Naive thymus-derived CD8-positive, alpha-beta T cell (primary cell): ENCODE data around the gene SLC2A1. TPM values are rescaled to one million over a fixed set of nuclear protein-coding genes. Genes with fewer than 3 reads are reported as not detected.
A peak's percentile ranks its signal among the peaks of the same experiment; 100 is the strongest.

Experiments used
- ATAC-seq, 2 donors: fragments of 150-1000 bp; cut with Tn5 transposase in 1 of 2; sonication (Bioruptor Pico), chemical (Tn5 transposase) in 1 of 2; 1 replicate in 1 of 2; 2 replicates in 1 of 2; pipeline ENCODE4 v1.10.0; 2021; ENCODE audit warnings: mild to moderate bottlenecking in 2 of 2, moderate library complexity in 2 of 2
- POLR2A ChIA-PET: fragments of 350-600 bp; sonication (Branson Sonifier 250); formaldehyde crosslinking; loops from one replicate; lab custom pipeline; 2021; ENCODE audit warnings: antibody characterized with exemption; lab: Charles Lee
- DNase-seq, 10 donors: peaks; one replicate each; pipeline versions ENCODE4 v3.0.0 to v3.0.0-alpha.2; 2020 to 2022
- H3K27ac Mint-ChIP-seq, 10 donors: one replicate each; pipeline ENCODE4 v1.8.0; 2020 to 2022; ENCODE audit warnings: mild to moderate bottlenecking in 10 of 10, mixed read lengths in 10 of 10, moderate library complexity in 4 of 10, inconsistent platforms in 1 of 10
- H3K27me3 Mint-ChIP-seq, 5 donors: one replicate each; pipeline ENCODE4 v1.8.0; 2021 to 2022; ENCODE audit warnings: mixed read lengths in 5 of 5
- H3K36me3 Mint-ChIP-seq, 3 donors: one replicate each; pipeline ENCODE4 v1.8.0; 2020 to 2022; ENCODE audit warnings: mixed read lengths in 3 of 3, mild to moderate bottlenecking in 2 of 3, inconsistent platforms in 1 of 3
- H3K4me1 Mint-ChIP-seq, 4 donors: one replicate each; pipeline ENCODE4 v1.8.0; 2021 to 2022; ENCODE audit warnings: mixed read lengths in 4 of 4
- H3K4me3 Mint-ChIP-seq, 10 donors: one replicate each; pipeline ENCODE4 v1.8.0; 2020 to 2022; ENCODE audit warnings: mild to moderate bottlenecking in 10 of 10, mixed read lengths in 10 of 10, moderate library complexity in 6 of 10, inconsistent platforms in 1 of 10
- H3K9me3 Mint-ChIP-seq, 9 donors: one replicate each; pipeline ENCODE4 v1.8.0; 2020 to 2022; ENCODE audit warnings: mixed read lengths in 9 of 9, mild to moderate bottlenecking in 3 of 9, inconsistent platforms in 1 of 9, moderate library complexity in 1 of 9
- polyA plus RNA-seq, 3 donors: library from polyadenylated mRNA; unstranded; fragments of 300-500 nt; fragmentation: Illumina TruSeq; gene quantifications; one replicate each; pipeline ENCODE4 v1.2.3, GENCODE V29; 2021
- total RNA-seq, 8 experiments: library from RNA in 2 of 8; stranded (reverse) in 2 of 8; gene quantifications; one replicate each; pipeline ENCODE4 v1.2.3 and lab custom pipeline; 2021 to 2026

The SLC2A1 gene
- total and polyA plus RNA-seq, 5 experiments from 2014 or later = 17.7 to 57.3 (median 22.8) TPM

- H3K4me1 Mint-ChIP-seq = peaks cover 42 to 74% (median 69%) of the 10 kb centered on the region in 4 donors
- peak overlapping the region; percentile 90 to 99 (median 96) for H3K27ac Mint-ChIP-seq
- ATAC-seq (no peak), DNase-seq (no peak)
- peak overlapping the region; percentile 51 to 84 (median 76) for H3K4me3 Mint-ChIP-seq
- POLR2A ChIA-PET = interaction anchor here (0.7 kb wide), 1 partner anchor 138 kb away, joined by 3 read pairs; no protein-coding TSS in a partner anchor
- H3K9me3 Mint-ChIP-seq = no peaks in the 10 kb centered on the region
- peaks cover 4 to 56% (median 19%) of the 10 kb centered on the region in 3 donors for H3K36me3 Mint-ChIP-seq
- H3K27me3 Mint-ChIP-seq = no peaks in the 10 kb centered on the region
Observed at GRCh38 chr1:42930178-42931107, 28.2 kb downstream of the SLC2A1 start.

GRCh38 chr1:42929434-42930177 lies 29.1 kb downstream of the SLC2A1 start:
- no peak for ATAC-seq
- Mint-ChIP-seq H3K27me3 (no peaks in the 10 kb centered on the region), H3K4me1 (peaks cover 44 to 72% (median 68%) of the 10 kb centered on the region in 4 donors), H3K36me3 (peaks cover 4 to 53% (median 16%) of the 10 kb centered on the region in 3 donors), H3K4me3 (peak overlapping the region in 5 of 10 donors; percentile 31 to 81 (median 40)), H3K9me3 (no peaks in the 10 kb centered on the region), H3K27ac (peak overlapping the region in 9 of 10 donors; percentile 15 to 97 (median 80))
- POLR2A ChIA-PET = no interaction called here
- DNase-seq = no peak

- DNase-seq (no peak), ATAC-seq (no peak)
- H3K36me3 Mint-ChIP-seq = peaks cover 4 to 51% (median 16%) of the 10 kb centered on the region in 3 donors
- no peaks in the 10 kb centered on the region for H3K27me3 Mint-ChIP-seq
- peaks cover 36 to 69% (median 62%) of the 10 kb centered on the region in 4 donors for H3K4me1 Mint-ChIP-seq
- peak overlapping the region in 2 of 10 donors; percentile 22 to 40 for H3K4me3 Mint-ChIP-seq
- POLR2A ChIA-PET = interaction anchor here (1.1 kb wide), 1 partner anchor 28 kb away, joined by 3 read pairs; no protein-coding TSS in a partner anchor
- H3K27ac Mint-ChIP-seq = peak overlapping the region in 9 of 10 donors; percentile 24 to 97 (median 70)
- H3K9me3 Mint-ChIP-seq = no peaks in the 10 kb centered on the region
Observed at GRCh38 chr1:42928859-42929258, 29.8 kb downstream of the SLC2A1 start.

GRCh38 chr1:42927920-42928505 lies 30.7 kb downstream of the SLC2A1 start:
- Mint-ChIP-seq H3K36me3 (peaks cover 4 to 51% (median 16%) of the 10 kb centered on the region in 3 donors), H3K4me3 (peak overlapping the region in 1 of 10 donors; percentile 4), H3K27me3 (no peaks in the 10 kb centered on the region), H3K4me1 (peaks cover 36 to 68% (median 61%) of the 10 kb centered on the region in 4 donors), H3K27ac (peak overlapping the region in 9 of 10 donors; percentile 40 to 84 (median 58)), H3K9me3 (no peaks in the 10 kb centered on the region)
- POLR2A ChIA-PET = interaction anchor here (1.1 kb wide), 1 partner anchor 29 kb away, joined by 3 read pairs; no protein-coding TSS in a partner anchor
- ATAC-seq = no peak
- DNase-seq = no peak

- Mint-ChIP-seq H3K4me3 (peak overlapping the region in 1 of 10 donors; percentile 57), H3K9me3 (no peaks in the 10 kb centered on the region), H3K4me1 (peaks cover 33 to 67% (median 60%) of the 10 kb centered on the region in 4 donors), H3K27ac (peak overlapping the region in 9 of 10 donors; percentile 40 to 82 (median 54)), H3K36me3 (peaks cover 4 to 51% (median 16%) of the 10 kb centered on the region in 3 donors), H3K27me3 (no peaks in the 10 kb centered on the region)
- POLR2A ChIA-PET = interaction anchor here (0.9 to 1.1 kb wide), 2 partner anchors 25 to 146 kb away, joined by 3 read pairs; no protein-coding TSS in a partner anchor
- DNase-seq = no peak
- no peak for ATAC-seq
Observed at GRCh38 chr1:42927274-42927841, 31.3 kb downstream of the SLC2A1 start.

GRCh38 chr1:42926879-42927242 lies 31.8 kb downstream of the SLC2A1 start:
- Mint-ChIP-seq H3K36me3 (peaks cover 4 to 51% (median 16%) of the 10 kb centered on the region in 3 donors), H3K4me1 (peaks cover 28 to 62% (median 56%) of the 10 kb centered on the region in 4 donors), H3K27me3 (no peaks in the 10 kb centered on the region), H3K4me3 (no peak overlapping the region), H3K9me3 (no peaks in the 10 kb centered on the region), H3K27ac (peak overlapping the region in 4 of 10 donors; percentile 25 to 54 (median 39))
- no peak for DNase-seq
- POLR2A ChIA-PET = interaction anchor here (0.8 to 1.1 kb wide), 3 partner anchors 26 to 147 kb away, joined by 3 read pairs; no protein-coding TSS in a partner anchor
- no peak for ATAC-seq

- Mint-ChIP-seq H3K27me3 (no peaks in the 10 kb centered on the region), H3K9me3 (no peaks in the 10 kb centered on the region), H3K36me3 (peaks cover 4 to 51% (median 16%) of the 10 kb centered on the region in 3 donors), H3K4me1 (peaks cover 26 to 57% (median 51%) of the 10 kb centered on the region in 4 donors), H3K27ac (peak overlapping the region in 6 of 10 donors; percentile 71 to 100 (median 94)), H3K4me3 (peak overlapping the region in 2 of 10 donors; percentile 92 to 98)
- no peak for ATAC-seq
- DNase-seq = no peak
- POLR2A ChIA-PET = interaction anchor here (0.8 to 1.1 kb wide), 3 partner anchors 9 to 147 kb away, joined by 3 read pairs; no protein-coding TSS in a partner anchor
Observed at GRCh38 chr1:42926235-42926878, 32.3 kb downstream of the SLC2A1 start.

- Mint-ChIP-seq H3K4me1 (peaks cover 20 to 44% (median 38%) of the 10 kb centered on the region in 4 donors), H3K4me3 (peak overlapping the region; percentile 79 to 98 (median 94)), H3K27ac (peak overlapping the region; percentile 92 to 100 (median 98)), H3K27me3 (no peaks in the 10 kb centered on the region), H3K36me3 (peaks cover 4 to 40% (median 16%) of the 10 kb centered on the region in 3 donors), H3K9me3 (no peaks in the 10 kb centered on the region)
- POLR2A ChIA-PET = interaction anchor here (0.7 to 3.4 kb wide), 16 partner anchors 10 to 466 kb away, joined by 3 to 24 read pairs (median 4); partner anchors contain the start of genes C1orf50, P3H1, SLC2A1 and YBX1
- no peak for ATAC-seq
- no peak for DNase-seq
Observed at GRCh38 chr1:42924851-42925760, 33.6 kb downstream of the SLC2A1 start.

- peak overlapping the region; percentile 92 to 100 (median 98) for H3K27ac Mint-ChIP-seq
- H3K27me3 Mint-ChIP-seq = no peaks in the 10 kb centered on the region
- peak; percentile 83 to 97 (median 90) for DNase-seq
- H3K4me1 Mint-ChIP-seq = peaks cover 20 to 37% (median 33%) of the 10 kb centered on the region in 4 donors
- peak overlapping the region; percentile 79 to 98 (median 93) for H3K4me3 Mint-ChIP-seq
- ATAC-seq = peak; percentile 90 to 91
- no peaks in the 10 kb centered on the region for H3K9me3 Mint-ChIP-seq
- POLR2A ChIA-PET = interaction anchor here (0.7 to 3.4 kb wide), 16 partner anchors 8 to 466 kb away, joined by 3 to 25 read pairs (median 4); partner anchors contain the start of genes C1orf50, P3H1 and SLC2A1
- peaks cover 4 to 33% (median 16%) of the 10 kb centered on the region in 3 donors for H3K36me3 Mint-ChIP-seq
Observed at GRCh38 chr1:42924082-42924850, 34.4 kb downstream of the SLC2A1 start.
